Measurements from ENCODE around the gene TMEM63C. TPM values are rescaled to one million over a fixed set of nuclear protein-coding genes. Genes with fewer than 3 reads are reported as not detected.

Gene TMEM63C
- total RNA-seq, 4 donors from 2014 or later: 0.13 to 4.1 (median 0.54) TPM

DNA sequence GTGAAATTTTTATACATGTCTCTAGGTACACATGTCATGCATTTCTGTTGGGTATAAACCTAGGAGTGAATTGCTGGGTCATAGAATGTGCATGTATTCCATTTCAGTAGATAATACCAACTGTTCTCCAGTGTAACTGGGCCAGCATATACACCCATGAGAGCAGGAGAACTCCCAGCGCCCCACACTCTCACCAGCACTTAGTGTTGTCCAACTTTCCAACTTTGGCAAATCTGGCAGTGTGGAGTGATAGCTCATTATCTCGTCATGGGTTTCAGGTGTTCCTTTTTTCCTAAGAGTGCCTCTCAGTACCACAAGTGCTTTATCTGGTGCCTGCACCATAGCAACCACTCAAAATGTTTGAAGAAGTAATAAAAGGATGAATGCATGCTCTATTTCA lies 49.3 kb downstream of the TMEM63C start:
- H3K27ac ChIP-seq: no peak overlapping the region
- no peaks in the 10 kb centered on the region for H3K4me1 ChIP-seq
- no peaks in the 10 kb centered on the region for H3K27me3 ChIP-seq
- H3K36me3 ChIP-seq: no peaks in the 10 kb centered on the region
- TF ChIP-seq POLR2A (IDR thresholded peaks at IDR 0.05): no peak
- TF ChIP-seq, protein P1, sequence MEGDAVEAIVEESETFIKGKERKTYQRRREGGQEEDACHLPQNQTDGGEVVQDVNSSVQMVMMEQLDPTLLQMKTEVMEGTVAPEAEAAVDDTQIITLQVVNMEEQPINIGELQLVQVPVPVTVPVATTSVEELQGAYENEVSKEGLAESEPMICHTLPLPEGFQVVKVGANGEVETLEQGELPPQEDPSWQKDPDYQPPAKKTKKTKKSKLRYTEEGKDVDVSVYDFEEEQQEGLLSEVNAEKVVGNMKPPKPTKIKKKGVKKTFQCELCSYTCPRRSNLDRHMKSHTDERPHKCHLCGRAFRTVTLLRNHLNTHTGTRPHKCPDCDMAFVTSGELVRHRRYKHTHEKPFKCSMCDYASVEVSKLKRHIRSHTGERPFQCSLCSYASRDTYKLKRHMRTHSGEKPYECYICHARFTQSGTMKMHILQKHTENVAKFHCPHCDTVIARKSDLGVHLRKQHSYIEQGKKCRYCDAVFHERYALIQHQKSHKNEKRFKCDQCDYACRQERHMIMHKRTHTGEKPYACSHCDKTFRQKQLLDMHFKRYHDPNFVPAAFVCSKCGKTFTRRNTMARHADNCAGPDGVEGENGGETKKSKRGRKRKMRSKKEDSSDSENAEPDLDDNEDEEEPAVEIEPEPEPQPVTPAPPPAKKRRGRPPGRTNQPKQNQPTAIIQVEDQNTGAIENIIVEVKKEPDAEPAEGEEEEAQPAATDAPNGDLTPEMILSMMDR (IDR thresholded peaks at IDR 0.05): no peak
- intact Hi-C loops (cut with DNase I): no loop called here
- WGBS, 2 donors: 78 to 85% methylated on average over 2 of the region's 2 CpGs
- no peak overlapping the region for H3K4me3 ChIP-seq (replicated peaks in 1 of 3)
- H3K9me3 ChIP-seq: no peaks in the 10 kb centered on the region
- no peak for DNase-seq

- no peak overlapping the region for H3K4me3 ChIP-seq (replicated peaks in 1 of 3)
- no peaks in the 10 kb centered on the region for H3K36me3 ChIP-seq
- no peak for DNase-seq
- no peaks in the 10 kb centered on the region for H3K4me1 ChIP-seq
- no peaks in the 10 kb centered on the region for H3K9me3 ChIP-seq
- 63 to 67% methylated on average over 3 of the region's 3 CpGs for WGBS, 2 donors
- no peaks in the 10 kb centered on the region for H3K27me3 ChIP-seq
- H3K27ac ChIP-seq: no peak overlapping the region
- intact Hi-C loops (cut with DNase I): no loop called here
- TF ChIP-seq, protein P1 (IDR thresholded peaks at IDR 0.05): no peak
- TF ChIP-seq POLR2A (IDR thresholded peaks at IDR 0.05): no peak
These were observed 50.1 kb downstream of the TMEM63C start for GRCh38 chr14:77231721-77232120.

DNA sequence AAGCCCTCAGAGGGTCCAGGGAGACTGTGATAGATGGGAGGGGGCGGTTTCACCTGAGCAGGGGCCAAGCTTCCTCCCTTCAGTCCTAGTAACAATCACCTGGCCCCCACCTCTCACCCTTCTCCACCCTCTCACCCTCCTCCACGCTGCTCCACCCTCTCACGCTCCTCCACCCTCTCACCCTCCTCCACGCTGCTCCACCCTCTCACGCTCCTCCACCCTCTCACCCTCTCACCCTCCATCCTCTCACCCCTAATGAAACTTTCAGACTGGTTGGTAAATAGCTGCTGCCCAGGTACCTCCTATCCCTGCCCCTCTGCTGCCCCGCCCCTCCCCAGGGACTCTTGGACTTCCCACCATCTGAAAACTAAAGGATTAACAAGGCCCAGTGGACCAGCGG lies 55.2 kb downstream of the TMEM63C start:
- Histone ChIP-seq H3K9me3 (no peaks in the 10 kb centered on the region), H3K36me3 (no peaks in the 10 kb centered on the region), H3K27ac (no peak overlapping the region), H3K4me3 (replicated peaks in 1 of 3) (no peak overlapping the region), H3K4me1 (no peaks in the 10 kb centered on the region), H3K27me3 (no peaks in the 10 kb centered on the region)
- TF ChIP-seq POLR2A (IDR thresholded peaks at IDR 0.05): no peak
- TF ChIP-seq, protein P1 (IDR thresholded peaks at IDR 0.05): no peak
- WGBS, 2 donors: 66 to 75% methylated on average over 7 of the region's 7 CpGs
- intact Hi-C loops (cut with DNase I): no loop called here
- DNase-seq: no peak

GRCh38 chr14:77238356-77238755 lies 56.8 kb downstream of the TMEM63C start:
- DNase-seq: no peak
- Histone ChIP-seq H3K36me3 (no peaks in the 10 kb centered on the region), H3K4me3 (replicated peaks in 1 of 3) (no peak overlapping the region), H3K27me3 (no peaks in the 10 kb centered on the region), H3K4me1 (no peaks in the 10 kb centered on the region), H3K9me3 (no peaks in the 10 kb centered on the region), H3K27ac (no peak overlapping the region)
- WGBS, 2 donors: 71 to 84% methylated on average over 3 of the region's 3 CpGs
- intact Hi-C loops (cut with DNase I): no loop called here
- TF ChIP-seq, protein P1 (IDR thresholded peaks at IDR 0.05): no peak
- TF ChIP-seq POLR2A (IDR thresholded peaks at IDR 0.05): no peak

- DNase-seq: no peak
- TF ChIP-seq, protein P1 (IDR thresholded peaks at IDR 0.05): no peak
- no peak for TF ChIP-seq POLR2A (IDR thresholded peaks at IDR 0.05)
- WGBS, 2 donors: 71% methylated on average over 2 to 3 of the region's 4 CpGs
- Histone ChIP-seq H3K27me3 (no peaks in the 10 kb centered on the region), H3K9me3 (no peaks in the 10 kb centered on the region), H3K27ac (no peak overlapping the region), H3K36me3 (no peaks in the 10 kb centered on the region), H3K4me1 (no peaks in the 10 kb centered on the region), H3K4me3 (replicated peaks in 1 of 3) (no peak overlapping the region)
- intact Hi-C loops (cut with DNase I): no loop called here
These were observed 57.4 kb downstream of the TMEM63C start for GRCh38 chr14:77238996-77239395.

Data from thyroid gland (tissue), 4 donors.